Testis (tissue), 3 donors: ENCODE results near the gene C2orf76. TPM values are rescaled to one million over a fixed set of nuclear protein-coding genes. Genes with fewer than 3 reads are reported as not detected.
"Not testable (repeated sequence)": the region's sequence is repeated elsewhere in the genome, so short reads cannot be mapped to it uniquely, and the experiment has no call there.

ENCODE experiments used
- DNase-seq: peaks from one replicate; pipeline ENCODE4 v3.0.0-alpha.2; 2019
- H3K27ac ChIP-seq, 2 donors: fragments of 200-600 bp; sonication (generic); one replicate each; pipeline ENCODE4 v1.5.1; 2019
- H3K27me3 ChIP-seq: fragments of 200-600 bp; sonication (generic); one replicate; pipeline ENCODE4 v1.5.1; 2019
- H3K36me3 ChIP-seq: fragments of 200-600 bp; sonication (generic); one replicate; pipeline ENCODE4 v1.5.1; 2017; ENCODE audit warnings: low read depth; ENCODE audit errors: missing control alignments
- H3K4me1 ChIP-seq: fragments of 200-600 bp; sonication (generic); one replicate; pipeline ENCODE4 v1.5.1; 2019
- H3K4me3 ChIP-seq, 2 donors: fragments of 200-600 bp; sonication (generic); one replicate each; pipeline ENCODE4 v1.5.1; 2017 to 2019
- H3K9me3 ChIP-seq: fragments of 200-600 bp; sonication (generic); one replicate; pipeline ENCODE4 v1.5.1; 2017
- POLR2A ChIP-seq: fragments of 450-650 bp; IDR thresholded peaks from one replicate; pipeline ENCODE4 v1.6.1; 2017; ENCODE audit warnings: antibody characterized with exemption, mild to moderate bottlenecking, moderate library complexity
- WGBS, 2 donors: methylation state at CpG; one replicate each; pipeline ENCODE4 v1.1.5; 2018; 5-methylcytosine and 5-hydroxymethylcytosine counted together
- intact Hi-C: fragments of 100-400 bp; cut with DNase I; formaldehyde crosslinking; loops from one replicate; pipeline ENCODE4 v1.15.1; 2023; ENCODE audit warnings: low total_unique reads
- polyA plus RNA-seq: library from polyadenylated mRNA; stranded (reverse); fragments of 350-450 nt; fragmentation: Illumina TruSeq; extraction: RNeasy Lipid Tissue Mini Kit (QIAGEN cat#74804); gene quantifications from one replicate; pipeline ENCODE4 v1.2.3, GENCODE V29; 2014; ENCODE audit warnings: low read depth, low replicate concordance; ENCODE audit not compliant: insufficient read depth
- total RNA-seq, 2 donors: library from RNA; depleted of rRNA; stranded (reverse); fragments of >200 nt; gene quantifications; one replicate each; pipeline ENCODE4 v1.2.3, GENCODE V29; 2016
- TF ChIP-seq, protein P1 (sequence below), 3 experiments: fragments of 450-650 bp in 2 of 3; fragments of 200-600 bp in 1 of 3; sonication (generic) in 1 of 3; IDR thresholded peaks; one replicate each; pipeline ENCODE4 v1.5.1; 2016 to 2019; ENCODE audit warnings: antibody characterized with exemption in 3 of 3, mild to moderate bottlenecking in 2 of 3, moderate library complexity in 1 of 3

Gene C2orf76
- total and polyA plus RNA-seq, 3 donors from 2014 or later = 12.8 to 27.8 (median 13.4) TPM

- Histone ChIP-seq H3K4me1 (no peaks in the 10 kb centered on the region), H3K4me3 (no peak overlapping the region), H3K27ac (no peak overlapping the region), H3K9me3 (no peaks in the 10 kb centered on the region), H3K27me3 (no peaks in the 10 kb centered on the region), H3K36me3 (no peaks in the 10 kb centered on the region)
- intact Hi-C loops = no loop called here
- DNase-seq = no peak
- 85 to 92% methylated on average over 2 to 6 of the region's 6 CpGs for WGBS, 2 donors
- TF ChIP-seq, protein P1, sequence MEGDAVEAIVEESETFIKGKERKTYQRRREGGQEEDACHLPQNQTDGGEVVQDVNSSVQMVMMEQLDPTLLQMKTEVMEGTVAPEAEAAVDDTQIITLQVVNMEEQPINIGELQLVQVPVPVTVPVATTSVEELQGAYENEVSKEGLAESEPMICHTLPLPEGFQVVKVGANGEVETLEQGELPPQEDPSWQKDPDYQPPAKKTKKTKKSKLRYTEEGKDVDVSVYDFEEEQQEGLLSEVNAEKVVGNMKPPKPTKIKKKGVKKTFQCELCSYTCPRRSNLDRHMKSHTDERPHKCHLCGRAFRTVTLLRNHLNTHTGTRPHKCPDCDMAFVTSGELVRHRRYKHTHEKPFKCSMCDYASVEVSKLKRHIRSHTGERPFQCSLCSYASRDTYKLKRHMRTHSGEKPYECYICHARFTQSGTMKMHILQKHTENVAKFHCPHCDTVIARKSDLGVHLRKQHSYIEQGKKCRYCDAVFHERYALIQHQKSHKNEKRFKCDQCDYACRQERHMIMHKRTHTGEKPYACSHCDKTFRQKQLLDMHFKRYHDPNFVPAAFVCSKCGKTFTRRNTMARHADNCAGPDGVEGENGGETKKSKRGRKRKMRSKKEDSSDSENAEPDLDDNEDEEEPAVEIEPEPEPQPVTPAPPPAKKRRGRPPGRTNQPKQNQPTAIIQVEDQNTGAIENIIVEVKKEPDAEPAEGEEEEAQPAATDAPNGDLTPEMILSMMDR (IDR thresholded peaks at IDR 0.05) = no peak
- TF ChIP-seq POLR2A = no peak
Measured at GRCh38 chr2:119378566-119378965, 11.9 kb upstream of the C2orf76 start.

DNA sequence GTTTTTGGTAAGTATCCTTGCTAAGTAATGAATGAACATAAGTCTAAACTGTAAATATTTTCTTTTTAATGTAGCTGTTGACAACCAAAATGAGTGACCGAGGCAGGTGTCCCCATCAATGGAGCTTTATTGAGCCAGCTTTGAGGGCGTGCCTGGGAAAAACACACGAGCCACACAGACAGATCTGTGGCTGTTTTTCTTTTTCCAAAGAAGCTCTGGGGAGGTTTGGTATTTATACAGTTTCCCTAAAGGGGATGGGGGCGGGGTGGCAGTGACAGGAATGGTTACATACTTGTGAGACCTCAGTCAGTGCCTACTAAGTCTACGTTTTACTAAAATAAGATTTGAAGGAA lies 11.3 kb upstream of the C2orf76 start:
- TF ChIP-seq POLR2A = no peak
- TF ChIP-seq, protein P1 (IDR thresholded peaks at IDR 0.05) = no peak

GRCh38 chr2:119377294-119377992 lies 10.8 kb upstream of the C2orf76 start:
- no peaks in the 10 kb centered on the region for H3K9me3 ChIP-seq
- TF ChIP-seq POLR2A = no peak
- TF ChIP-seq, protein P1 (IDR thresholded peaks at IDR 0.05) = no peak
- no peaks in the 10 kb centered on the region for H3K4me1 ChIP-seq
- WGBS, 2 donors = 84 to 91% methylated on average over 7 of the region's 7 CpGs
- intact Hi-C loops = no loop called here
- no peak overlapping the region for H3K27ac ChIP-seq
- H3K36me3 ChIP-seq = no peaks in the 10 kb centered on the region
- H3K27me3 ChIP-seq = no peaks in the 10 kb centered on the region
- DNase-seq = no peak
- no peak overlapping the region for H3K4me3 ChIP-seq

More for the DNA sequence above, 11.3 kb upstream of the C2orf76 start:
- WGBS, 2 donors = 79 to 85% methylated on average over 5 of the region's 5 CpGs
- Histone ChIP-seq H3K4me3 (no peak overlapping the region), H3K9me3 (no peaks in the 10 kb centered on the region), H3K36me3 (no peaks in the 10 kb centered on the region), H3K27ac (no peak overlapping the region), H3K27me3 (no peaks in the 10 kb centered on the region), H3K4me1 (no peaks in the 10 kb centered on the region)
- intact Hi-C loops = no loop called here
- no peak for DNase-seq

DNA sequence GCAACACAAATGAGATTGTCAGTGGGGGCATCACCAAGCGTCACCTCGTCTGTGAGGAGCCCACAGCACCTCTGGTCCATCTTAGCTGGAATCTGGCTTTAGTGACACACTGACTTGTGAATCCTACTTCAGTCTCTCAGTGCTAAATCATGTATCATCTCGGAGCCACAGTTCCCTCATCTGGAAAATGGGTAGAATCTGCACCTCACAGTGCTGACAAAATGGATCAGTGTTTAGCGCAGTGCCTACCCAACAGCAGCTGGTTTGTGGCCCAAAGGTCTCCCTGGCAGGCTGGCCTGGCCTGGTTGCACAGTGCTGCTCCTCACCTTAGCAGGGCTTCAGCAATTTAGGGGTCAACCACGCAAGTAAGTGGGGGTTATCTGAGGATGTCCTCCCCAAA lies 10.2 kb upstream of the C2orf76 start:
- intact Hi-C loops = no loop called here
- no peaks in the 10 kb centered on the region for H3K4me1 ChIP-seq
- no peak for DNase-seq
- no peak overlapping the region for H3K4me3 ChIP-seq
- TF ChIP-seq POLR2A = no peak
- TF ChIP-seq, protein P1 (IDR thresholded peaks at IDR 0.05) = no peak
- WGBS, 2 donors = 89 to 95% methylated on average over 5 of the region's 5 CpGs
- H3K9me3 ChIP-seq = no peaks in the 10 kb centered on the region
- H3K27me3 ChIP-seq = no peaks in the 10 kb centered on the region
- no peaks in the 10 kb centered on the region for H3K36me3 ChIP-seq
- no peak overlapping the region for H3K27ac ChIP-seq

- 87 to 88% methylated on average over 6 of the region's 6 CpGs for WGBS, 2 donors
- H3K4me3 ChIP-seq, intact Hi-C loops, H3K27me3 ChIP-seq, H3K4me1 ChIP-seq, H3K36me3 ChIP-seq, H3K9me3 ChIP-seq, DNase-seq, H3K27ac ChIP-seq: not testable (repeated sequence)
Measured at GRCh38 chr2:119376406-119376805, 9.8 kb upstream of the C2orf76 start.

GRCh38 chr2:119373907-119374745 lies 7.5 kb upstream of the C2orf76 start:
- H3K27me3 ChIP-seq, intact Hi-C loops, H3K4me1 ChIP-seq, H3K9me3 ChIP-seq, H3K27ac ChIP-seq, DNase-seq, H3K36me3 ChIP-seq, H3K4me3 ChIP-seq: not testable (repeated sequence)
- 95 to 99% methylated on average over 5 of the region's 5 CpGs for WGBS, 2 donors
